ENCODE results near the gene KRTAP5-1.
A peak's percentile ranks its signal among the peaks of the same experiment; 100 is the strongest.

The KRTAP5-1 gene

GRCh38 chr11:1547467-1548098 lies 37.5 kb downstream of the KRTAP5-1 start:
- no peaks in the 10 kb centered on the region for H3K4me1 ChIP-seq (ENCODE audit: low read depth, poor library complexity, severe bottlenecking)
- no peak overlapping the region; the same call in 1 of the 2 replicates for H3K4me2 ChIP-seq
- H3K4me3 ChIP-seq (IDR thresholded peaks at IDR 0.05; ENCODE audit: insufficient read depth, low read depth, low read length): no peak overlapping the region
- TF ChIP-seq CTCF (conservative IDR thresholded peaks at IDR 0.05; ENCODE audit: low read depth, low read length): no peak
- no peaks in the 10 kb centered on the region for H3K36me3 ChIP-seq (ENCODE audit: insufficient read depth)
- H3K27ac ChIP-seq: no peak overlapping the region
- H4K20me1 ChIP-seq (ENCODE audit: insufficient read depth): no peaks in the 10 kb centered on the region
- H3K79me2 ChIP-seq (ENCODE audit: insufficient read depth, low read depth): no peaks in the 10 kb centered on the region
- no peak overlapping the region for H3K9ac ChIP-seq
- no peak overlapping the region for H2AFZ ChIP-seq (ENCODE audit: low read depth)
- H3K27me3 ChIP-seq (ENCODE audit: insufficient read depth, low read depth): peaks cover 67% of the 10 kb centered on the region

GRCh38 chr11:1546536-1547466 lies 38.3 kb downstream of the KRTAP5-1 start:
- Histone ChIP-seq H3K4me3 (IDR thresholded peaks at IDR 0.05; ENCODE audit: insufficient read depth, low read depth, low read length) (no peak overlapping the region), H3K27me3 (ENCODE audit: insufficient read depth, low read depth) (peaks cover 70% of the 10 kb centered on the region), H4K20me1 (ENCODE audit: insufficient read depth) (no peaks in the 10 kb centered on the region), H3K27ac (no peak overlapping the region), H3K4me1 (ENCODE audit: low read depth, poor library complexity, severe bottlenecking) (no peaks in the 10 kb centered on the region), H3K4me2 (no peak overlapping the region), H3K9ac (no peak overlapping the region), H3K79me2 (ENCODE audit: insufficient read depth, low read depth) (no peaks in the 10 kb centered on the region), H3K36me3 (ENCODE audit: insufficient read depth) (no peaks in the 10 kb centered on the region), H2AFZ (ENCODE audit: low read depth) (no peak overlapping the region)
- peak; percentile 44 for TF ChIP-seq CTCF (conservative IDR thresholded peaks at IDR 0.05; ENCODE audit: low read depth, low read length)

- H3K27ac ChIP-seq: no peak overlapping the region
- no peak overlapping the region for H2AFZ ChIP-seq (ENCODE audit: low read depth)
- H3K36me3 ChIP-seq (ENCODE audit: insufficient read depth): no peaks in the 10 kb centered on the region
- no peaks in the 10 kb centered on the region for H3K79me2 ChIP-seq (ENCODE audit: insufficient read depth, low read depth)
- no peak overlapping the region for H3K9ac ChIP-seq
- no peak overlapping the region for H3K4me2 ChIP-seq
- no peak overlapping the region for H3K4me3 ChIP-seq (IDR thresholded peaks at IDR 0.05; ENCODE audit: insufficient read depth, low read depth, low read length)
- TF ChIP-seq CTCF (conservative IDR thresholded peaks at IDR 0.05; ENCODE audit: low read depth, low read length): no peak; the same call in 1 of the 2 replicates
- H3K27me3 ChIP-seq (ENCODE audit: insufficient read depth, low read depth): peaks cover 77% of the 10 kb centered on the region
- H4K20me1 ChIP-seq (ENCODE audit: insufficient read depth): no peaks in the 10 kb centered on the region
- H3K4me1 ChIP-seq (ENCODE audit: low read depth, poor library complexity, severe bottlenecking): no peaks in the 10 kb centered on the region
Measured at GRCh38 chr11:1546077-1546535, 39.0 kb downstream of the KRTAP5-1 start.

GRCh38 chr11:1545432-1545831 lies 39.7 kb downstream of the KRTAP5-1 start:
- no peaks in the 10 kb centered on the region for H3K4me1 ChIP-seq (ENCODE audit: low read depth, poor library complexity, severe bottlenecking)
- no peak for TF ChIP-seq CTCF (conservative IDR thresholded peaks at IDR 0.05; ENCODE audit: low read depth, low read length)
- no peaks in the 10 kb centered on the region for H3K79me2 ChIP-seq (ENCODE audit: insufficient read depth, low read depth)
- no peak overlapping the region for H3K27ac ChIP-seq
- no peak overlapping the region for H3K4me2 ChIP-seq
- no peaks in the 10 kb centered on the region for H4K20me1 ChIP-seq (ENCODE audit: insufficient read depth)
- H3K4me3 ChIP-seq (IDR thresholded peaks at IDR 0.05; ENCODE audit: insufficient read depth, low read depth, low read length): no peak overlapping the region
- H2AFZ ChIP-seq (ENCODE audit: low read depth): no peak overlapping the region
- H3K9ac ChIP-seq: no peak overlapping the region
- peaks cover 84% of the 10 kb centered on the region for H3K27me3 ChIP-seq (ENCODE audit: insufficient read depth, low read depth)
- no peaks in the 10 kb centered on the region for H3K36me3 ChIP-seq (ENCODE audit: insufficient read depth)
